Peyer's patch (tissue), 4 donors: Measurements from ENCODE around the gene PDCD1LG2.

Experiments
- CTCF ChIP-seq, 6 experiments: fragments of 450-650 bp in 4 of 6; fragments of 200-600 bp in 2 of 6; sonication (generic) in 1 of 6; IDR thresholded peaks; one replicate each; pipeline ENCODE4 v1.5.1; 2017 to 2019; ENCODE audit warnings: antibody characterized with exemption in 6 of 6, mild to moderate bottlenecking in 3 of 6, moderate library complexity in 1 of 6
- POLR2A ChIP-seq, 2 donors: fragments of 450-650 bp; IDR thresholded peaks; one replicate each; pipeline ENCODE4 v1.5.1; 2017; ENCODE audit warnings: antibody characterized with exemption in 2 of 2, mild to moderate bottlenecking in 2 of 2, moderate library complexity in 2 of 2

- no peak for TF ChIP-seq CTCF (IDR thresholded peaks at IDR 0.05)
- TF ChIP-seq POLR2A (IDR thresholded peaks at IDR 0.05), result no peak
Measured at GRCh38 chr9:5556101-5556705, 45.9 kb downstream of the PDCD1LG2 start.
